Measurements from ENCODE around the gene MSI2.

GRCh38 chr17:57213180-57213825, 43.0 kb upstream of the MSI2 start:
- TF ChIP-seq CTCF (IDR thresholded peaks at IDR 0.05) = no peak
- no peak for TF ChIP-seq POLR2A (IDR thresholded peaks at IDR 0.05)
